SK-N-SH treated with all-trans-retinoic acid at 6 μM for 48 hours (cell line): ENCODE results near the gene MPP1.

Experiments
- ATAC-seq: fragments of 200-7000 bp; cut with Tn5 transposase; 3 replicates; pipeline ENCODE4 v1.9.1; 2020; ENCODE audit warnings: mild to moderate bottlenecking, moderate library complexity
- ARNTL ChIP-seq: fragments of 450-650 bp; formaldehyde crosslinking; IDR thresholded peaks from 2 replicates; pipeline ENCODE4 v1.5.0; 2020; ENCODE audit warnings: low read depth, mild to moderate bottlenecking, moderate library complexity, borderline replicate concordance
- BACH2 ChIP-seq: fragments of 250-450 bp; sonication (Bioruptor Pico); IDR thresholded peaks from 2 replicates; pipeline ENCODE4 v1.9.0; 2021; ENCODE audit warnings: mild to moderate bottlenecking, borderline replicate concordance
- CREB5 ChIP-seq: fragments of 250-450 bp; sonication (Bioruptor Pico); IDR thresholded peaks from 2 replicates; pipeline ENCODE4 v1.5.1; 2020; ENCODE audit warnings: low read depth, mild to moderate bottlenecking, moderate library complexity
- CSRNP3 ChIP-seq: fragments of 250-450 bp; sonication (Bioruptor Pico); IDR thresholded peaks from 2 replicates; pipeline ENCODE4 v1.5.1; 2021; ENCODE audit warnings: mild to moderate bottlenecking, moderate library complexity
- ESRRG ChIP-seq: fragments of 250-450 bp; sonication (Bioruptor Pico); IDR thresholded peaks from 2 replicates; pipeline ENCODE4 v1.6.1; 2021; ENCODE audit warnings: mild to moderate bottlenecking
- GLIS3 ChIP-seq: fragments of 250-450 bp; sonication (Bioruptor Pico); IDR thresholded peaks from 2 replicates; pipeline ENCODE4 v1.5.0; 2020; ENCODE audit warnings: mild to moderate bottlenecking, moderate library complexity
- ISL1 ChIP-seq: fragments of 250-450 bp; sonication (Bioruptor Pico); IDR thresholded peaks from 2 replicates; pipeline ENCODE4 v2.1.2; 2022; ENCODE audit warnings: mild to moderate bottlenecking, moderate library complexity
- OSR1 ChIP-seq: fragments of 250-450 bp; sonication (Bioruptor Pico); IDR thresholded peaks from 2 replicates; pipeline ENCODE4 v1.8.0; 2022; ENCODE audit warnings: moderate library complexity, mild to moderate bottlenecking, inconsistent platforms
- PATZ1 ChIP-seq: fragments of 250-450 bp; sonication (Bioruptor Pico); IDR thresholded peaks from 2 replicates; pipeline ENCODE4 v1.8.0; 2020; ENCODE audit warnings: mild to moderate bottlenecking, moderate library complexity, borderline replicate concordance
- POU6F1 ChIP-seq: fragments of 250-450 bp; sonication (Bioruptor Pico); IDR thresholded peaks from 2 replicates; pipeline ENCODE4 v1.8.0; 2021; ENCODE audit warnings: low read depth, mild to moderate bottlenecking, moderate library complexity, borderline replicate concordance
- PPARA ChIP-seq: fragments of 250-450 bp; sonication (Bioruptor Pico); IDR thresholded peaks from 2 replicates; pipeline ENCODE4 v1.5.0; 2020; ENCODE audit warnings: mild to moderate bottlenecking, borderline replicate concordance
- RARB ChIP-seq: fragments of 250-450 bp; sonication (Bioruptor Pico); IDR thresholded peaks from 2 replicates; pipeline ENCODE4 v1.8.0; 2021; ENCODE audit warnings: mild to moderate bottlenecking, moderate library complexity
- SNAI2 ChIP-seq: fragments of 250-450 bp; sonication (Bioruptor Pico); IDR thresholded peaks from 2 replicates; pipeline ENCODE4 v1.5.0; 2020; ENCODE audit warnings: mild to moderate bottlenecking, moderate library complexity
- TCF4 ChIP-seq: fragments of 250-450 bp; sonication (Bioruptor Pico); IDR thresholded peaks from 2 replicates; pipeline ENCODE4 v1.8.0; 2021; ENCODE audit warnings: mild to moderate bottlenecking, moderate library complexity, borderline replicate concordance
- TOX ChIP-seq: fragments of 250-450 bp; sonication (Bioruptor Pico); IDR thresholded peaks from 2 replicates; pipeline ENCODE4 v1.8.0; 2021; ENCODE audit warnings: mild to moderate bottlenecking, moderate library complexity, borderline replicate concordance
- TSHZ2 ChIP-seq: fragments of 250-450 bp; sonication (Bioruptor Pico); IDR thresholded peaks from 2 replicates; pipeline ENCODE4 v1.5.0; 2020; ENCODE audit warnings: mild to moderate bottlenecking, moderate library complexity
- ZC3H10 ChIP-seq: fragments of 250-450 bp; sonication (Bioruptor Pico); IDR thresholded peaks from 2 replicates; pipeline ENCODE4 v1.5.1; 2021; ENCODE audit warnings: mild to moderate bottlenecking, moderate library complexity
- ZFP3 ChIP-seq: fragments of 250-450 bp; sonication (Bioruptor Pico); IDR thresholded peaks from 2 replicates; pipeline ENCODE4 v1.5.0; 2020; ENCODE audit warnings: mild to moderate bottlenecking, moderate library complexity
- ZFP30 ChIP-seq: fragments of 450-650 bp; formaldehyde crosslinking; IDR thresholded peaks from 2 replicates; pipeline ENCODE4 v1.5.0; 2022; ENCODE audit warnings: mild to moderate bottlenecking, moderate library complexity
- ZNF565 ChIP-seq: fragments of 450-650 bp; formaldehyde crosslinking; conservative IDR thresholded peaks from 2 replicates; pipeline ENCODE4 v1.5.0; 2020; ENCODE audit warnings: low read depth, mild to moderate bottlenecking, moderate library complexity
- ZNF70 ChIP-seq: fragments of 450-650 bp; formaldehyde crosslinking; IDR thresholded peaks from 2 replicates; pipeline ENCODE4 v1.5.0; 2020; ENCODE audit warnings: mild to moderate bottlenecking, moderate library complexity
- ZNF8 ChIP-seq: fragments of 450-650 bp; formaldehyde crosslinking; IDR thresholded peaks from 2 replicates; pipeline ENCODE4 v1.5.0; 2020; ENCODE audit warnings: mild to moderate bottlenecking, moderate library complexity

The MPP1 gene

GRCh38 chrX:154812341-154813101 lies 7.2 kb upstream of the MPP1 start:
- ATAC-seq, result no peak
- TF ChIP-seq ESRRG (CRISPR knock-in tag) (no peak), ZNF70 (CRISPR knock-in tag) (no peak), ZC3H10 (CRISPR knock-in tag) (no peak), ZFP3 (CRISPR knock-in tag) (no peak), ZFP30 (CRISPR knock-in tag) (no peak), POU6F1 (no peak), ARNTL (no peak), TSHZ2 (CRISPR knock-in tag) (no peak), CREB5 (CRISPR knock-in tag) (no peak), OSR1 (no peak), PATZ1 (no peak), ISL1 (CRISPR knock-in tag) (no peak), ZNF565 (CRISPR knock-in tag) (no peak), GLIS3 (CRISPR knock-in tag) (no peak), CSRNP3 (CRISPR knock-in tag) (no peak), TCF4 (CRISPR knock-in tag) (no peak), SNAI2 (CRISPR knock-in tag) (no peak), TOX (CRISPR knock-in tag) (no peak), RARB (CRISPR knock-in tag) (no peak)

GRCh38 chrX:154809939-154810665 lies 4.8 kb upstream of the MPP1 start:
- TF ChIP-seq ESRRG (CRISPR knock-in tag) (no peak), ISL1 (CRISPR knock-in tag) (no peak), PATZ1 (no peak), PPARA (CRISPR knock-in tag) (no peak), SNAI2 (CRISPR knock-in tag) (no peak), TOX (CRISPR knock-in tag) (no peak), BACH2 (no peak), ZFP30 (CRISPR knock-in tag) (no peak), ZNF565 (CRISPR knock-in tag) (no peak), ZNF8 (CRISPR knock-in tag) (no peak), TCF4 (CRISPR knock-in tag) (no peak)
- ATAC-seq, result no peak
